ENCODE results near the gene GDF9. TPM values are rescaled to one million over a fixed set of nuclear protein-coding genes. Genes with fewer than 3 reads are reported as not detected.

GDF9 gene
- total RNA-seq, 1 experiment from 2014 or later: 0.42 TPM

DNA sequence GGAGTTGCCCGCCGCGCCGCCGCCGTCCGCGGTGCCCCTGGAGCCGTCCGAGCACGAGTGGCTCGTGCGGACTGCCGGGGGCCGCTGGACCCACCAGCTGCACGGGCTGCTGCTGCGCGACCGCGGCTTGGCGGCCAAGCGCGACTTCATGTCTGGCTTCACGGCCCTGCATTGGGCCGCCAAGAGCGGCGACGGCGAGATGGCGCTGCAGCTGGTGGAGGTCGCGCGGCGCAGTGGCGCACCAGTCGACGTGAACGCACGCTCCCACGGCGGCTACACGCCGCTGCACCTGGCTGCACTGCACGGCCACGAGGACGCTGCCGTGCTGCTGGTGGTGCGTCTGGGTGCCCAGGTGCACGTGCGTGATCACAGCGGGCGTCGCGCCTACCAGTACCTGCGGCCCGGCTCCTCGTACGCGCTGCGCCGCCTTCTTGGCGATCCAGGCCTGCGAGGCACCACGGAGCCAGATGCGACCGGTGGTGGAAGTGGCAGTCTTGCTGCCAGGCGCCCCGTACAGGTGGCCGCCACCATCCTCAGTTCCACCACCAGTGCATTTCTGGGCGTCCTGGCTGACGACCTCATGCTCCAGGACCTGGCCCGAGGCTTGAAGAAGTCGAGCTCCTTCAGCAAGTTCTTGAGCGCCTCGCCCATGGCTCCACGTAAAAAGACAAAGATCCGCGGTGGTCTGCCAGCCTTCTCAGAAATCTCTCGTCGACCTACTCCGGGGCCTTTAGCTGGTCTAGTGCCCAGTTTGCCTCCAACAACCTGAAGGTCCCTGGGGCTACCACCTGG, 51.6 kb downstream of the GDF9 start (continued):
- TF ChIP-seq ARID4B (CRISPR knock-in tag; IDR thresholded peaks at IDR 0.05; ENCODE audit: borderline replicate concordance) (peak; percentile 89; the same call in 1 of the 2 replicates), SP1 (CRISPR knock-in tag; conservative IDR thresholded peaks at IDR 0.05) (no peak), AFF4 (CRISPR knock-in tag; IDR thresholded peaks at IDR 0.05; ENCODE audit: borderline replicate concordance) (0 out of 2 replicates have a peak, but pooled peaks have one; percentile 61), TCF7 (CRISPR knock-in tag; IDR thresholded peaks at IDR 0.05; ENCODE audit: low read depth) (no peak), GTF2I (CRISPR knock-in tag; conservative IDR thresholded peaks at IDR 0.05) (no peak), RELA (CRISPR knock-in tag; IDR thresholded peaks at IDR 0.05; ENCODE audit: borderline replicate concordance) (peak; percentile 93; the same call in 1 of the 2 replicates), NFYB (CRISPR knock-in tag; conservative IDR thresholded peaks at IDR 0.05; ENCODE audit: low read depth) (no peak), NFATC4 (CRISPR knock-in tag; IDR thresholded peaks at IDR 0.05) (no peak), NR2C2 (CRISPR knock-in tag; IDR thresholded peaks at IDR 0.05) (0 out of 2 replicates have a peak, but pooled peaks have one; percentile 34), MAX (CRISPR knock-in tag; IDR thresholded peaks at IDR 0.05) (peak; percentile 96), ZNF121 (CRISPR knock-in tag; IDR thresholded peaks at IDR 0.05) (peak; percentile 67; the same call in 1 of the 2 replicates), SOX15 (CRISPR knock-in tag; IDR thresholded peaks at IDR 0.05) (no peak), MYBL2 (CRISPR knock-in tag; IDR thresholded peaks at IDR 0.05) (no peak), ATF1 (CRISPR knock-in tag; IDR thresholded peaks at IDR 0.05) (no peak; the same call in 1 of the 2 replicates), GRHL2 (CRISPR knock-in tag; IDR thresholded peaks at IDR 0.05; ENCODE audit: insufficient replicate concordance, severe bottlenecking) (no peak), ETV6 (CRISPR knock-in tag; IDR thresholded peaks at IDR 0.05) (no peak), KAT7 (CRISPR knock-in tag; IDR thresholded peaks at IDR 0.05; ENCODE audit: borderline replicate concordance) (peak; percentile 47; the same call in 1 of the 2 replicates), ZNF281 (CRISPR knock-in tag; IDR thresholded peaks at IDR 0.05) (no peak)
- TF ChIP-seq, protein P1, sequence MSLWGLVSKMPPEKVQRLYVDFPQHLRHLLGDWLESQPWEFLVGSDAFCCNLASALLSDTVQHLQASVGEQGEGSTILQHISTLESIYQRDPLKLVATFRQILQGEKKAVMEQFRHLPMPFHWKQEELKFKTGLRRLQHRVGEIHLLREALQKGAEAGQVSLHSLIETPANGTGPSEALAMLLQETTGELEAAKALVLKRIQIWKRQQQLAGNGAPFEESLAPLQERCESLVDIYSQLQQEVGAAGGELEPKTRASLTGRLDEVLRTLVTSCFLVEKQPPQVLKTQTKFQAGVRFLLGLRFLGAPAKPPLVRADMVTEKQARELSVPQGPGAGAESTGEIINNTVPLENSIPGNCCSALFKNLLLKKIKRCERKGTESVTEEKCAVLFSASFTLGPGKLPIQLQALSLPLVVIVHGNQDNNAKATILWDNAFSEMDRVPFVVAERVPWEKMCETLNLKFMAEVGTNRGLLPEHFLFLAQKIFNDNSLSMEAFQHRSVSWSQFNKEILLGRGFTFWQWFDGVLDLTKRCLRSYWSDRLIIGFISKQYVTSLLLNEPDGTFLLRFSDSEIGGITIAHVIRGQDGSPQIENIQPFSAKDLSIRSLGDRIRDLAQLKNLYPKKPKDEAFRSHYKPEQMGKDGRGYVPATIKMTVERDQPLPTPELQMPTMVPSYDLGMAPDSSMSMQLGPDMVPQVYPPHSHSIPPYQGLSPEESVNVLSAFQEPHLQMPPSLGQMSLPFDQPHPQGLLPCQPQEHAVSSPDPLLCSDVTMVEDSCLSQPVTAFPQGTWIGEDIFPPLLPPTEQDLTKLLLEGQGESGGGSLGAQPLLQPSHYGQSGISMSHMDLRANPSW (CRISPR knock-in tag; conservative IDR thresholded peaks at IDR 0.05; ENCODE audit: low read depth): no peak
- TF ChIP-seq, protein P2, sequence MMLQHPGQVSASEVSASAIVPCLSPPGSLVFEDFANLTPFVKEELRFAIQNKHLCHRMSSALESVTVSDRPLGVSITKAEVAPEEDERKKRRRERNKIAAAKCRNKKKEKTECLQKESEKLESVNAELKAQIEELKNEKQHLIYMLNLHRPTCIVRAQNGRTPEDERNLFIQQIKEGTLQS (CRISPR knock-in tag; conservative IDR thresholded peaks at IDR 0.05): no peak; the same call in 1 of the 2 replicates
- TF ChIP-seq, protein P3, sequence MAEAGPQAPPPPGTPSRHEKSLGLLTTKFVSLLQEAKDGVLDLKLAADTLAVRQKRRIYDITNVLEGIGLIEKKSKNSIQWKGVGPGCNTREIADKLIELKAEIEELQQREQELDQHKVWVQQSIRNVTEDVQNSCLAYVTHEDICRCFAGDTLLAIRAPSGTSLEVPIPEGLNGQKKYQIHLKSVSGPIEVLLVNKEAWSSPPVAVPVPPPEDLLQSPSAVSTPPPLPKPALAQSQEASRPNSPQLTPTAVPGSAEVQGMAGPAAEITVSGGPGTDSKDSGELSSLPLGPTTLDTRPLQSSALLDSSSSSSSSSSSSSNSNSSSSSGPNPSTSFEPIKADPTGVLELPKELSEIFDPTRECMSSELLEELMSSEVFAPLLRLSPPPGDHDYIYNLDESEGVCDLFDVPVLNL (CRISPR knock-in tag; IDR thresholded peaks at IDR 0.05; ENCODE audit: borderline replicate concordance, low read depth): no peak
